GM10248 (cell line): ENCODE measurements around the gene USP35.

Source experiments
- CTCF ChIA-PET: fragments of 300-600 bp; sonication (Branson Sonifier 250); formaldehyde crosslinking; extraction: SDS; loops from one replicate; lab custom pipeline; 2021; ENCODE audit warnings: antibody characterized with exemption; lab: Yijun Ruan, JAX
- POLR2A ChIA-PET: fragments of 350-650 bp; sonication (Branson Sonifier 250); formaldehyde crosslinking; extraction: SDS; loops from one replicate; lab custom pipeline; 2020; ENCODE audit warnings: antibody characterized with exemption; lab: Yijun Ruan, JAX
- DNase-seq: peaks from one replicate; pipeline ENCODE4 v3.0.0; 2012; ENCODE audit errors: extremely low spot score
- CTCF ChIP-seq: IDR thresholded peaks from 2 replicates; pipeline ENCODE4 v1.5.1; 2012; ENCODE audit warnings: mild to moderate bottlenecking, low read depth; ENCODE audit errors: extremely low read depth, missing control alignments, control extremely low read depth

Gene USP35

DNA sequence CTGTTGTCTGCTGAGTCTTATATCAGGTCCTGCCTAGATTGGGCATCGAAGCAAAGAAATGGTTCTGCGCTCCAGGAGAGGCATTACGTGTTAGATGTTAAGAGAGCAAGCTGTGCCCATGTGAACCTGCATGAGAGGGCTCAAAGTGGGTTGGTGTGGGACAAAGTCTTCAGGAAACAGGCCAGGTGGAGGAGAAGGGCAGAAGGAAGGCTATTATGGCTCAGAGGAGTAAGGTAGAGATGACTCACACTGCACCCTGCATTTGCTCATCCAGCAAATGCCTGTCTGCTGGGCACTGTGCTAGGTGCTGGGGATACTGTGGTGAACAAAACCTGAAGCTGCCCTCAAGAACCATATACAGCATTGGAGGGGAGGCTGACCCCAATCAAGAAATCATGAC lies 5.8 kb downstream of the USP35 start:
- TF ChIP-seq CTCF: no peak
- no peak for DNase-seq
- ChIA-PET CTCF (interaction anchor here (1.0 to 1.4 kb wide), 3 partner anchors 8 to 20 kb away, joined by 3 to 5 read pairs (median 4); no protein-coding TSS in a partner anchor), POLR2A (no interaction called here)

DNA sequence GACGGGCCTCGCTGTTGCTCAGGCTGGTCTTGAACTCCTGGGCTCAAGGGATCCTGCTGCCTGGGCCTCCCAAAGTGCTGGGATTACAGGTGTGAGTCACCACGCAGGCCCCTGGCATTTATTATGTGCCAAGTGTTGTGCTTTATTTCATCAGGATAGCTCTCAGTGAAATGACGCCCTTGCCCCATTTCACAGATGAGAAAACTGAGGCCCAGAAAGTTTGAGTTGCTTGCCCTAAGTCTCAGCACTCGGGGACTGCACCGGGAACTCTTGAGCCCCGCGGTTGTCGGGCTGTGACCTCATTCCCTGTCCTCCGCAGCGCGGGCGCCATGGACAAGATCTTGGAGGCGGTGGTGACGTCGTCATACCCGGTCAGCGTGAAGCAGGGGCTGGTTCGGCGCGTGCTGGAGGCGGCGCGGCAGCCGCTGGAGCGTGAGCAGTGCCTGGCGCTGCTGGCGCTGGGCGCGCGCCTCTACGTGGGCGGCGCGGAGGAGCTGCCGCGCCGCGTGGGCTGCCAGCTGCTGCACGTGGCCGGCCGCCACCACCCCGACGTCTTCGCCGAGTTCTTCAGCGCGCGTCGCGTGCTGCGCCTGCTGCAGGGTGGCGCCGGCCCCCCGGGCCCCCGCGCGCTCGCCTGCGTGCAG lies 7.3 kb downstream of the USP35 start:
- CTCF ChIA-PET: no interaction called here
- POLR2A ChIA-PET: no interaction called here
- no peak for TF ChIP-seq CTCF
- DNase-seq: no peak

- no peak for DNase-seq
- CTCF ChIA-PET: no interaction called here
- POLR2A ChIA-PET: no interaction called here
- TF ChIP-seq CTCF: no peak
Observed at GRCh38 chr11:78196661-78197091, 8.0 kb downstream of the USP35 start.

GRCh38 chr11:78197816-78198215 lies 9.1 kb downstream of the USP35 start:
- CTCF ChIA-PET: no interaction called here
- no peak for DNase-seq
- no peak for TF ChIP-seq CTCF
- POLR2A ChIA-PET: no interaction called here

DNA sequence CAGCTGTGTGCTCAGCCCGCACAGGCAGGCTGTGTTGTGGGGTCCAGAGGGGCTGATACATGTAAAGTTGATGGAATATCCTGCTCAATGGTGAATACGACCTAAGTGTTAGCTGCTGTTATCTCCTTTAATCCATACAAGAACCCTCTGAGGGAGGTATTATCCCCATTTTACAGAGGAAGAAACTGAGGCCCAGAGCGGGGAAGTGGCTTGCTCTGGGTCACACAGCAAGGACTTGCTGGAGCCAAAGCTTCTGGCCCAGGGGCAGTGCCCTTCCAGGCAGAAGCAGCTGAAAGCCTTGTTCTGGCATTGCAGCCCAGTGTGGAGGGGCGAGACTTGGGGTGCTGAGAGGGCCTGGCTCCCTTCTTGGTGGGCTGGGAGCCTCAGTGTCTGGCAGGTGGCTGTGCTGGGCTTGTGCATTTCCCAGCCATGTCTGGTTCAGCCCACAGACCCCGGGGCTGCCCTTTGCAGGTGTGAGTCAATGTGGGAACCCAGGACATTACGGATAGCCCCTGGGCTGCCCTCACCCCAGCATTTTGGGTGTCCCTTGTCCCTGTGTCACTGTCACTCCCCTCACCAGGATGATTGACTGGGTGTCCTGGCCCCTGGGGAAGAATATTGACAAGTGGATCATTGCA lies 10.4 kb downstream of the USP35 start:
- DNase-seq: no peak
- CTCF ChIA-PET: interaction anchor here (2.1 kb wide), 1 partner anchor 365 kb away, joined by 8 read pairs; no protein-coding TSS in a partner anchor
- TF ChIP-seq CTCF: no peak
- POLR2A ChIA-PET: interaction anchor here (0.6 kb wide), 1 partner anchor 111 kb away, joined by 3 read pairs; no protein-coding TSS in a partner anchor

DNA sequence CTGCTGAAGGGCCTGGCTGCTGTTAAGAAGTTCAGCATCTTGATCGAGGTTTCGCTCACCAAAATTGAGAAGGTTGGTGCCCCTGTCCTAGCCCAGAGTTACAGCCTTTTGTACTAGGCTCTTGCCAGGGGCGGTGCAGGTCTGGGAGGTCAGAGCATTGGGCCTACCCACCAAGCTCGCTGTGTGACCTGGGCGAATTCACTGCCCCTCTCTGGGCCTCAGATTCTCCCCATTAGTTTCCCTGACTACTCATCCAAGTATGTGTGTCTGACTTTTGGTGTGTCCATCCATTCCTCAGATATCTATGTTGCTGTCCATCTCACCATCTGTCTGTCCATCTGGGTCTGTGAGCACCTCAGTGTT lies 10.9 kb downstream of the USP35 start:
- TF ChIP-seq CTCF: no peak
- ChIA-PET POLR2A (interaction anchor here (0.6 kb wide), 1 partner anchor 111 kb away, joined by 3 read pairs; no protein-coding TSS in a partner anchor), CTCF (interaction anchor here (2.1 kb wide), 1 partner anchor 365 kb away, joined by 8 read pairs; no protein-coding TSS in a partner anchor)
- no peak for DNase-seq
